GM18498 (cell line): Measurements from ENCODE around the gene LMF2.
"Not testable (repeated sequence)": the region's sequence is repeated elsewhere in the genome, so short reads cannot be mapped to it uniquely, and the experiment has no call there.

Experiments used
- ATAC-seq: cut with Tn5 transposase; IDR thresholded peaks from one replicate; pipeline ENCODE4 v1.9.1; 2021; ENCODE audit warnings: mild to moderate bottlenecking, moderate library complexity; ENCODE audit not compliant: unreplicated experiment

The LMF2 gene

GRCh38 chr22:50533856-50534711, 26.6 kb upstream of the LMF2 start:
- ATAC-seq, result not testable (repeated sequence)

GRCh38 chr22:50532824-50533796, 25.6 kb upstream of the LMF2 start:
- no peak for ATAC-seq

- no peak for ATAC-seq
Measured at GRCh38 chr22:50531962-50532674, 24.6 kb upstream of the LMF2 start.

- ATAC-seq, result peak; percentile 37
Measured at GRCh38 chr22:50531546-50531961, 24.1 kb upstream of the LMF2 start.

GRCh38 chr22:50530877-50531545, 23.5 kb upstream of the LMF2 start:
- ATAC-seq, result peak; percentile 27

GRCh38 chr22:50530580-50530876, 23.0 kb upstream of the LMF2 start:
- no peak for ATAC-seq

- peak; percentile 17 for ATAC-seq
Measured at GRCh38 chr22:50529897-50530579, 22.5 kb upstream of the LMF2 start, which contains the start of gene TYMP. Gene TYMP, minus strand, starts transcription at chr22:50530012. Its CDS starts 303 bp downstream, at chr22:50529709.

GRCh38 chr22:50529416-50529896, 22.0 kb upstream of the LMF2 start:
- no peak for ATAC-seq

- no peak for ATAC-seq
Measured at GRCh38 chr22:50528682-50529415, 21.3 kb upstream of the LMF2 start.

GRCh38 chr22:50527921-50528681, 20.6 kb upstream of the LMF2 start:
- no peak for ATAC-seq

- ATAC-seq, result no peak
Measured at GRCh38 chr22:50526834-50527801, 19.6 kb upstream of the LMF2 start.

GRCh38 chr22:50526108-50526833, 18.8 kb upstream of the LMF2 start:
- ATAC-seq, result peak; percentile 30

GRCh38 chr22:50525858-50526107, 18.3 kb upstream of the LMF2 start:
- ATAC-seq, result peak; percentile 23

- ATAC-seq, result peak; percentile 43
Measured at GRCh38 chr22:50525104-50525857, 17.8 kb upstream of the LMF2 start, which contains the start of gene SCO2. Gene SCO2, minus strand, starts transcription at chr22:50525598. Its CDS starts 1,187 bp downstream, at chr22:50524411.

GRCh38 chr22:50524676-50525103, 17.2 kb upstream of the LMF2 start:
- no peak for ATAC-seq
